GM21619 (cell line): ENCODE results near the gene ALG11.
A peak's percentile ranks its signal among the peaks of the same experiment; 100 is the strongest.
"Not testable (repeated sequence)": the region's sequence is repeated elsewhere in the genome, so short reads cannot be mapped to it uniquely, and the experiment has no call there.

Experiments used
- ATAC-seq: cut with Tn5 transposase; IDR thresholded peaks from one replicate; pipeline ENCODE4 v1.9.1; 2021; ENCODE audit not compliant: unreplicated experiment

The ALG11 gene

GRCh38 chr13:52011632-52012511 is at the start of gene ALG11:
Gene ALG11 (plus strand): TSS chr13:52012398. CDS start chr13:52012419, 21 bp downstream.
- peak; percentile 99 for ATAC-seq

- no peak for ATAC-seq
Measured at GRCh38 chr13:51966186-51966585, 46.0 kb upstream of the ALG11 start.

GRCh38 chr13:51967482-51968446 is 44.4 kb upstream of the ALG11 start:
- ATAC-seq = no peak

GRCh38 chr13:51970349-51970748 is 41.8 kb upstream of the ALG11 start:
- ATAC-seq = no peak

- ATAC-seq = no peak
Measured at GRCh38 chr13:51971520-51972426, 40.4 kb upstream of the ALG11 start.

GRCh38 chr13:51974482-51974881 is 37.7 kb upstream of the ALG11 start:
- ATAC-seq = no peak

GRCh38 chr13:51976423-51976822 is 35.8 kb upstream of the ALG11 start:
- no peak for ATAC-seq

GRCh38 chr13:51976890-51977289 is 35.3 kb upstream of the ALG11 start:
- no peak for ATAC-seq

- no peak for ATAC-seq
Measured at GRCh38 chr13:51977625-51978024, 34.6 kb upstream of the ALG11 start.

GRCh38 chr13:51978796-51979556 is 33.2 kb upstream of the ALG11 start:
- ATAC-seq = no peak

GRCh38 chr13:51980908-51981307 is 31.3 kb upstream of the ALG11 start:
- no peak for ATAC-seq

- no peak for ATAC-seq
Measured at GRCh38 chr13:51981355-51981754, 30.8 kb upstream of the ALG11 start.

GRCh38 chr13:51983292-51983691 is 28.9 kb upstream of the ALG11 start:
- ATAC-seq = not testable (repeated sequence)

GRCh38 chr13:51984904-51985303 is 27.3 kb upstream of the ALG11 start:
- ATAC-seq = not testable (repeated sequence)

GRCh38 chr13:51988988-51989618 is 23.1 kb upstream of the ALG11 start:
- no peak for ATAC-seq

- ATAC-seq = no peak
Measured at GRCh38 chr13:51993713-51994112, 18.5 kb upstream of the ALG11 start.

- no peak for ATAC-seq
Measured at GRCh38 chr13:51995677-51996551, 16.3 kb upstream of the ALG11 start.

GRCh38 chr13:51996641-51997040 is 15.6 kb upstream of the ALG11 start:
- ATAC-seq = no peak
